A549 treated with Hydrocortisone at 1 μM for 4 hours (cell line): ENCODE measurements around the gene EFCAB12. TPM values are rescaled to one million over a fixed set of nuclear protein-coding genes. Genes with fewer than 3 reads are reported as not detected.

ENCODE experiments used
- total RNA-seq: library from RNA; stranded (reverse); fragments of 200-300 nt; extraction: Qiagen RNA extraction; gene quantifications from 5 replicates; pipeline ENCODE4 v1.2.3, GENCODE V29; 2022

Gene EFCAB12
- total RNA-seq, result 0.68 to 1.2 TPM (median 1.0 TPM) in 5 replicates

DNA sequence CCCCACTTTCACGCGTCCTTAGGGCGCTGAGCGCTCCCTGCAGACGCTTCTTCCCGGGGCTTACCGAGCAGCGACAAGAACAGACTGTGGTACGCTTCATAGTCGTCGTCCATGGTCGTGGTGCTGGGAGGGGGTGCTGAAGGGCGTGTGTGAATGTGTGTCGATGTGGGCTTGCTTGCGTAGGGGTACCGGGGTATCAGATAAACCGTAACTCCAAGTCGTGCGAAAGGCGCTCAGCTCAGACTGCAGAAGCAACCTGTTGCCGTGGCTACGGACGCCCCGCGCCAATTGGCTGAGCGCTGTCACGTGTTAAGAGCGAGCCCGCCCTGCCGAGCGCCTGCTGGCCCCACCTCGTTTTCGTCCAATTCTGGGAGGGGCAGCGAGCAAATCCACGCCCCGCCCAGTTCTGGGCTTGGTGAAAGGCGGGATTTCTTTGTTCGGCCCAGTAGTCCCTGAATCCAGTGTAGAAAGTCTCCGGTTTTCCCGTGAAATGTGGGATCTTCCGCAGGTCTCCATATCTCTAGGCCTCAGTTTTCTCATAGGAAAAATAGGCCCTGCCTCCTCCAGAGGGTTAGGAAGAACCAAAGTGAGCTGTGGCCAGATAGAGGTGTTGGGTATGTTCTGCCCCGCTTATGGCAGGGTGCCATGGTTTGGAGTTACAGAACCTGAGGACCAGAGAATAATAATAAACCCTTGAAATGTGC is at the start of gene EFCAB12:
Gene EFCAB12 (minus strand): TSS at position 261 of the 704 bp plus-strand sequence. CDS start 148 bp downstream, at position 113.

DNA sequence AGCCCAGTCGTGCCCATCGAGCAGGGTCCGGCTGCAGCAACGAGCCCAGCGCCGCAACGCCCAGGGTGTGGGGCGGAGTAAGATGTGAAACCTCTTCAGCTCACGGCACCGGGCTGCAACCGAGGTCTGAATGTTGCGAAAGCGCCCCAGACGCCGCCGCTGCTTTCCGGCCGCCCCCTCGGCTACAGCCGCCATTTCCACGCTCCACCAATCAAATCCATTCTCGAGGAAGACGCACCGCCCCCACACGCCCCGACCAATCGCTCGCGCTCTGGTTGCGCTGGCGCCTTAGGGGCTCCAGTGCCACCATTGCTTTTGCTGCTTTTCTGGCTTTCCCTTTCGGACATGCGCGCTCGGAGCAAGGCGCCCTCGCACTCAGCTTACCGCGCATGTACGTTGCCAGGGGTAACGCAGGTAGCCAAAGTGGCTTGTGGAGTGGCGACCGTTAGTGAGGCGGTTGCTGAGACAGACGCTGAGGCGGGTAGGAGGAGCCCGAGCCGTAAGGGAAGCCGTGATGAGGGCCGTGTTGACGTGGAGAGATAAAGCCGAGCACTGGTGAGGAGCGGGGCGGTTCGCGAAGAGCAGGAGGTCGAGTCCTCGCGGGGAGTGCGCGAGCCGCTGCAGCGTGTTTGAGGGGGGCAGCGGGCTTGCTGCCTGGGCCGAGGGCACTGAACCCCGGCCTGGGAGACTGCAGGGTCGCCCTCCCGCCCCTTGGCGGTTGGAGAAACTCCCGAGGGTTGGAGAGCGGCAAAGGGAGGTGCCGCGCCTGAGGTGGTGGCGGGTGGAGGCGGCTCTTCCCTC is 11.6 kb upstream of the EFCAB12 start, which contains the start of the genes IFT122 and MBD4:
Gene IFT122 (plus strand): TSS at position 408 of the 801 bp plus-strand sequence. CDS start 107 bp downstream, at position 515.
Gene MBD4 (minus strand): TSS at position 132 of the 801 bp plus-strand sequence. CDS start 115 bp downstream, at position 17.

Other genes starting within 250 kb of the EFCAB12 start
- gene CNBP, start 244.7 kb downstream of the EFCAB12 start, total RNA-seq, result 341 to 385 TPM (median 346 TPM) in 5 replicates
- gene COPG1, start 179.0 kb downstream of the EFCAB12 start, total RNA-seq, result 68.6 to 96.1 TPM (median 75.6 TPM) in 5 replicates
- 39.6 to 46.2 TPM (median 44.3 TPM) in 5 replicates for gene HMCES, start 149.8 kb downstream of the EFCAB12 start, total RNA-seq
- 16.1 to 23.2 TPM (median 18.5 TPM) in 5 replicates for gene MBD4, start 11.3 kb upstream of the EFCAB12 start, total RNA-seq
- 11.4 to 13.1 TPM (median 12.3 TPM) in 5 replicates for gene IFT122, start 11.6 kb upstream of the EFCAB12 start, total RNA-seq
- not detected in 5 replicates for gene RHO, start 100.0 kb upstream of the EFCAB12 start, total RNA-seq
- not detected in 5 replicates for gene H1-8, start 114.5 kb upstream of the EFCAB12 start, total RNA-seq
- 77.2 to 106 TPM (median 101 TPM) in 5 replicates for gene PLXND1, start 178.0 kb upstream of the EFCAB12 start, total RNA-seq